Gastrocnemius medialis (tissue), 4 donors: Measurements from ENCODE around the gene KCNAB3. TPM values are rescaled to one million over a fixed set of nuclear protein-coding genes. Genes with fewer than 3 reads are reported as not detected.

Experiments used
- ATAC-seq, 2 donors: fragments of 150-250 bp; one replicate each; pipeline ENCODE4 v1.9.1; 2016
- DNase-seq, 2 donors: peaks; one replicate each; pipeline ENCODE4 v3.0.0-alpha.2; 2019
- H3K27ac ChIP-seq, 4 donors: fragments of 200-600 bp; sonication (generic); 1 replicate in 1 of 4; 2 replicates in 3 of 4; pipeline ENCODE4 v1.5.1; 2016 to 2018; ENCODE audit warnings: mild to moderate bottlenecking in 2 of 4, moderate library complexity in 1 of 4
- H3K27me3 ChIP-seq, 3 donors: fragments of 200-600 bp; sonication (generic) in 2 of 3; 1 replicate in 1 of 3; 2 replicates in 2 of 3; pipeline versions ENCODE4 v1.5.1 to v1.6.0; 2016 to 2019; ENCODE audit warnings: mild to moderate bottlenecking in 1 of 3, moderate library complexity in 1 of 3
- H3K36me3 ChIP-seq, 2 donors: fragments of 200-600 bp; sonication (generic) in 1 of 2; one replicate each; pipeline ENCODE4 v1.5.1; 2017 to 2018
- H3K4me1 ChIP-seq, 2 donors: fragments of 200-600 bp; sonication (generic) in 1 of 2; one replicate each; pipeline ENCODE4 v1.5.1; 2016 to 2017; ENCODE audit warnings: mild to moderate bottlenecking in 2 of 2
- H3K4me3 ChIP-seq, 4 donors: fragments of 200-600 bp; sonication (generic) in 3 of 4; 1 replicate in 1 of 4; 2 replicates in 3 of 4; pipeline ENCODE4 v1.5.1; 2016 to 2019; ENCODE audit warnings: mild to moderate bottlenecking in 2 of 4
- H3K9me3 ChIP-seq, 3 donors: fragments of 200-600 bp; sonication (generic) in 2 of 3; 1 replicate in 1 of 3; 2 replicates in 2 of 3; pipeline ENCODE4 v1.5.1; 2016 to 2019
- CTCF ChIP-seq, 5 experiments: fragments of 450-650 bp in 3 of 5; fragments of 200-600 bp in 2 of 5; sonication (generic) in 2 of 5; IDR thresholded peaks in 4 of 5; conservative IDR thresholded peaks in 1 of 5; 1 replicate in 4 of 5; 2 replicates in 1 of 5; pipeline ENCODE4 v1.5.1; 2016 to 2019; ENCODE audit warnings: antibody characterized with exemption in 5 of 5, mild to moderate bottlenecking in 3 of 5, moderate library complexity in 3 of 5
- POLR2A ChIP-seq, 2 donors: fragments of 450-650 bp; IDR thresholded peaks; one replicate each; pipeline ENCODE4 v1.6.1; 2017; ENCODE audit warnings: antibody characterized with exemption in 2 of 2, mild to moderate bottlenecking in 2 of 2, moderate library complexity in 2 of 2
- in situ Hi-C, 4 donors: fragments of 200-750 bp; cut with MboI; loops; one replicate each; pipeline versions ENCODE4 v1.15.0 to v1.8.0; 2017; ENCODE audit warnings: low sequenced_read_pairs in 4 of 4
- intact Hi-C: fragments of 100-400 bp; cut with DNase I; formaldehyde crosslinking; loops from one replicate; pipeline ENCODE4 v1.15.1; 2023; ENCODE audit warnings: low total_unique reads
- total RNA-seq, 4 donors: library from RNA; depleted of rRNA; stranded (reverse); fragments of >200 nt; gene quantifications; one replicate each; pipeline versions ENCODE4 v1.1.0 to v1.2.3, GENCODE V29; 2016

KCNAB3 gene
- total RNA-seq, 4 donors from 2014 or later: 0.42 TPM; not detected in 3

GRCh38 chr17:7911116-7911515 lies 18.5 kb downstream of the KCNAB3 start:
- in situ Hi-C loops (loop anchor here (5.0 to 10.0 kb wide), 2 partner anchors 76 to 84 kb away; no protein-coding TSS in a partner anchor), intact Hi-C loops (no loop called here)
- H3K9me3 ChIP-seq: no peaks in the 10 kb centered on the region
- H3K4me3 ChIP-seq: no peak overlapping the region
- DNase-seq (no peak), ATAC-seq (no peak)
- TF ChIP-seq POLR2A (IDR thresholded peaks at IDR 0.05) (no peak), CTCF (IDR thresholded peaks at IDR 0.05 in 4 of 5, conservative IDR thresholded peaks at IDR 0.05 in 1 of 5) (no peak)
- peaks cover 13 to 15% of the 10 kb centered on the region in 2 donors for H3K4me1 ChIP-seq
- H3K27me3 ChIP-seq: no peaks in the 10 kb centered on the region
- peaks cover 0 to 4% of the 10 kb centered on the region in 2 donors for H3K36me3 ChIP-seq
- no peak overlapping the region for H3K27ac ChIP-seq

GRCh38 chr17:7910711-7911110 lies 18.9 kb downstream of the KCNAB3 start:
- Histone ChIP-seq H3K4me3 (no peak overlapping the region), H3K27me3 (no peaks in the 10 kb centered on the region), H3K27ac (no peak overlapping the region), H3K9me3 (no peaks in the 10 kb centered on the region), H3K36me3 (peaks cover 0 to 4% of the 10 kb centered on the region in 2 donors), H3K4me1 (peaks cover 12 to 14% of the 10 kb centered on the region in 2 donors)
- no peak for DNase-seq
- no peak for ATAC-seq
- in situ Hi-C loops (loop anchor here (5.0 to 10.0 kb wide), 2 partner anchors 77 to 84 kb away; no protein-coding TSS in a partner anchor), intact Hi-C loops (loop anchor here (1.0 kb wide), 1 partner anchor 131 kb away; no protein-coding TSS in a partner anchor)
- TF ChIP-seq CTCF (IDR thresholded peaks at IDR 0.05 in 4 of 5, conservative IDR thresholded peaks at IDR 0.05 in 1 of 5) (no peak), POLR2A (IDR thresholded peaks at IDR 0.05) (no peak)

- no peak for ATAC-seq
- no peak for TF ChIP-seq POLR2A (IDR thresholded peaks at IDR 0.05)
- TF ChIP-seq CTCF (IDR thresholded peaks at IDR 0.05 in 4 of 5, conservative IDR thresholded peaks at IDR 0.05 in 1 of 5): no peak
- Histone ChIP-seq H3K27me3 (no peaks in the 10 kb centered on the region), H3K36me3 (peaks cover 0 to 4% of the 10 kb centered on the region in 2 donors), H3K4me1 (peaks cover 10 to 11% of the 10 kb centered on the region in 2 donors), H3K9me3 (no peaks in the 10 kb centered on the region), H3K4me3 (no peak overlapping the region), H3K27ac (no peak overlapping the region)
- no peak for DNase-seq
- in situ Hi-C loops (loop anchor here (5.0 to 10.0 kb wide), 2 partner anchors 77 to 85 kb away; no protein-coding TSS in a partner anchor), intact Hi-C loops (loop anchor here (1.0 kb wide), 1 partner anchor 131 kb away; no protein-coding TSS in a partner anchor)
Observed at GRCh38 chr17:7910281-7910680, 19.4 kb downstream of the KCNAB3 start.

- in situ Hi-C loops: no loop called here
- H3K9me3 ChIP-seq: no peaks in the 10 kb centered on the region
- ATAC-seq (no peak), DNase-seq (no peak)
- H3K27me3 ChIP-seq: no peaks in the 10 kb centered on the region
- no peak overlapping the region for H3K4me3 ChIP-seq
- TF ChIP-seq CTCF (IDR thresholded peaks at IDR 0.05 in 4 of 5, conservative IDR thresholded peaks at IDR 0.05 in 1 of 5) (no peak), POLR2A (IDR thresholded peaks at IDR 0.05) (no peak)
- H3K4me1 ChIP-seq: no peaks in the 10 kb centered on the region
- H3K36me3 ChIP-seq: peaks cover 0 to 14% of the 10 kb centered on the region in 2 donors
- H3K27ac ChIP-seq: no peak overlapping the region
- intact Hi-C loops: no loop called here
Observed at GRCh38 chr17:7909089-7909488, 20.6 kb downstream of the KCNAB3 start.
